ENCODE measurements around the gene KRTAP4-2.
"Not testable (repeated sequence)": the region's sequence is repeated elsewhere in the genome, so short reads cannot be mapped to it uniquely, and the experiment has no call there.

KRTAP4-2 gene

GRCh38 chr17:41177727-41178271, at the start of gene KRTAP4-2:
KRTAP4-2 (minus strand) TSS chr17:41178221; CDS start chr17:41178164, 57 bp downstream.
- Histone ChIP-seq H3K27me3 (ENCODE audit: insufficient read depth, low read depth, severe bottlenecking) (peaks cover 91% of the 10 kb centered on the region), H3K4me3 (ENCODE audit: low read depth, low read length) (no peak within 1 kb of the TSS), H3K9me3 (ENCODE audit: severe bottlenecking) (peaks cover 2% of the 10 kb centered on the region), H3K27ac (no peak within 1 kb of the TSS), H3K36me3 (no peaks in the 10 kb centered on the region)
- TF ChIP-seq CTCF (IDR thresholded peaks at IDR 0.05; ENCODE audit: low read depth, low read length), result no peak
- DNase-seq, result no peak

DNA sequence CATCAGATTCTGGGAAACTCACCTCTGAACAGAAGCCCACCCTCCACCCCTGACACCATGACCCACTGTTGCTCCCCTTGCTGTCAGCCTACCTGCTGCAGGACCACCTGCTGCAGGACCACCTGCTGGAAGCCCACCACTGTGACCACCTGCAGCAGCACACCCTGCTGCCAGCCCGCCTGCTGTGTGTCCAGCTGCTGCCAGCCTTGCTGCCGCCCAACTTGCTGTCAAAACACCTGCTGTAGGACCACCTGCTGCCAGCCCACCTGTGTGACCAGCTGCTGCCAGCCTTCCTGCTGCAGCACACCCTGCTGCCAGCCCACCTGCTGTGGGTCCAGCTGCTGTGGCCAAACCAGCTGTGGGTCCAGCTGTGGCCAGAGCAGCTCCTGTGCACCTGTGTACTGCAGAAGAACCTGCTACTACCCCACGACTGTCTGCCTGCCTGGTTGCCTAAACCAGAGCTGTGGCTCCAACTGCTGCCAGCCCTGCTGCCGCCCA, 48.6 kb upstream of the KRTAP4-2 start, which contains the start of gene KRTAP9-2:
Gene KRTAP9-2, plus strand, starts transcription at position 51 of the 498 bp plus-strand sequence. Its CDS starts 7 bp downstream, at position 58.
- H3K36me3 ChIP-seq; DNase-seq; H3K27ac ChIP-seq; H3K4me3 ChIP-seq (ENCODE audit: low read depth, low read length); H3K9me3 ChIP-seq (ENCODE audit: severe bottlenecking): not testable (repeated sequence)
- peaks cover 73% of the 10 kb centered on the region for H3K27me3 ChIP-seq (ENCODE audit: insufficient read depth, low read depth, severe bottlenecking)

GRCh38 chr17:41226051-41226450, 48.0 kb upstream of the KRTAP4-2 start:
- Histone ChIP-seq H3K27me3 (ENCODE audit: insufficient read depth, low read depth, severe bottlenecking) (peaks cover 73% of the 10 kb centered on the region), H3K4me3 (ENCODE audit: low read depth, low read length) (no peak overlapping the region), H3K9me3 (ENCODE audit: severe bottlenecking) (no peaks in the 10 kb centered on the region), H3K36me3 (no peaks in the 10 kb centered on the region), H3K27ac (no peak overlapping the region)
- no peak for DNase-seq
- TF ChIP-seq CTCF (IDR thresholded peaks at IDR 0.05; ENCODE audit: low read depth, low read length), result no peak

GRCh38 chr17:41223821-41224220, 45.8 kb upstream of the KRTAP4-2 start:
- H3K27ac ChIP-seq, result no peak overlapping the region
- no peak for TF ChIP-seq CTCF (IDR thresholded peaks at IDR 0.05; ENCODE audit: low read depth, low read length)
- H3K36me3 ChIP-seq, result no peaks in the 10 kb centered on the region
- no peak for DNase-seq
- no peak overlapping the region for H3K4me3 ChIP-seq (ENCODE audit: low read depth, low read length)
- H3K9me3 ChIP-seq (ENCODE audit: severe bottlenecking), result peaks cover 5% of the 10 kb centered on the region
- peaks cover 73% of the 10 kb centered on the region for H3K27me3 ChIP-seq (ENCODE audit: insufficient read depth, low read depth, severe bottlenecking)

DNA sequence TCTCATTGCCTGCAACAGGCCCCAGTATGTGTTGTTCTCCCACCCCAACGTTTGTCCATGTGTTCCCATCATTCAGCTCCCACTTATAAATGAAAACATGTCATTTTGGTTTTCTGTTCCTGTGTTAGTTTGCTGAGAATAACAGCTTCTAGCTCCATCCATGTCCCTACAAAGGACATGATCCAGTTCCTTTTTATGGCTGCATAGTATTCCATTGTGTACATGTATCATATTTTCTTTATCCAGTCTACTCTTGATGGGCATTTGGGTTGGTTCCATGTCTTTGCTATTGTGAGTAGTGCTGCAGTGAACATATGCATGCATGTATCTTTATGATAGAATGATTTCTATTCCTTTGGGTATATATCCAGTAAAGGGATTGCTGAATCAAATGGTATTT, 37.7 kb upstream of the KRTAP4-2 start:
- no peak for TF ChIP-seq CTCF (IDR thresholded peaks at IDR 0.05; ENCODE audit: low read depth, low read length)
- H3K27me3 ChIP-seq (ENCODE audit: insufficient read depth, low read depth, severe bottlenecking), result peaks cover 99% of the 10 kb centered on the region
- H3K9me3 ChIP-seq (ENCODE audit: severe bottlenecking), result peaks cover 12% of the 10 kb centered on the region

GRCh38 chr17:41212524-41213169, 34.6 kb upstream of the KRTAP4-2 start:
- peaks cover 7% of the 10 kb centered on the region for H3K9me3 ChIP-seq (ENCODE audit: severe bottlenecking)
- DNase-seq, result no peak
- no peak overlapping the region for H3K27ac ChIP-seq
- H3K4me3 ChIP-seq (ENCODE audit: low read depth, low read length), result no peak overlapping the region
- H3K27me3 ChIP-seq (ENCODE audit: insufficient read depth, low read depth, severe bottlenecking), result peaks cover 99% of the 10 kb centered on the region
- no peak for TF ChIP-seq CTCF (IDR thresholded peaks at IDR 0.05; ENCODE audit: low read depth, low read length)
- H3K36me3 ChIP-seq, result no peaks in the 10 kb centered on the region

More for the DNA sequence above, 37.7 kb upstream of the KRTAP4-2 start:
- DNase-seq, result no peak
- Histone ChIP-seq H3K36me3 (no peaks in the 10 kb centered on the region), H3K27ac (no peak overlapping the region), H3K4me3 (ENCODE audit: low read depth, low read length) (no peak overlapping the region)
